SK-N-SH (cell line): ENCODE results near the gene PEX14. TPM values are rescaled to one million over a fixed set of nuclear protein-coding genes. Genes with fewer than 3 reads are reported as not detected.

Source experiments
- CTCF ChIA-PET: fragments of 300-600, 350-600 bp; formaldehyde crosslinking; extraction: SDS; loops from one replicate; lab custom pipeline; 2021; lab: Yijun Ruan, JAX
- POLR2A ChIA-PET: fragments of 350-600 bp; sonication (Branson Sonifier 250); formaldehyde crosslinking; extraction: SDS; loops from one replicate; lab custom pipeline; 2020; ENCODE audit warnings: antibody characterized with exemption, inconsistent platforms; lab: Yijun Ruan, JAX
- DNase-seq: peaks from one replicate; pipeline ENCODE4 v3.0.0; 2012
- H2AFZ ChIP-seq: fragments of 200-600 bp; sonication (generic); 2 replicates; pipeline ENCODE4 v1.8.1; 2016; ENCODE audit warnings: antibody characterized with exemption, mild to moderate bottlenecking, low read depth
- H3F3A ChIP-seq: fragments of 200-600 bp; sonication (generic); replicated peaks from 2 replicates; pipeline ENCODE3; 2016; ENCODE audit warnings: antibody characterized with exemption, mild to moderate bottlenecking; ENCODE audit not compliant: insufficient read depth
- H3K27ac ChIP-seq, 2 experiments: fragments of 200-500 bp in 1 of 2; fragments of 200-600 bp in 1 of 2; sonication (Bioruptor generic) in 1 of 2; sonication (generic), shearing (Covaris generic) in 1 of 2; 2 replicates each; pipeline versions ENCODE4 v1.5.1 to v1.6.1; 2014 to 2016; ENCODE audit warnings: low read depth in 2 of 2, inconsistent platforms in 1 of 2, low read length in 1 of 2, mild to moderate bottlenecking in 1 of 2, mixed read lengths in 1 of 2
- H3K27me3 ChIP-seq: fragments of 200-600 bp; sonication (generic), shearing (Covaris generic); 2 replicates; pipeline ENCODE4 v1.6.1; 2016; ENCODE audit warnings: mixed run types; ENCODE audit not compliant: insufficient read depth
- H3K36me3 ChIP-seq, 2 experiments: fragments of 200-500 bp in 1 of 2; fragments of 200-600 bp in 1 of 2; sonication (Bioruptor generic) in 1 of 2; sonication (generic) in 1 of 2; replicated peaks in 1 of 2; 2 replicates each; pipeline versions ENCODE3 to v1.5.1; 2014 to 2016; ENCODE audit warnings: low read length in 1 of 2, mild to moderate bottlenecking in 1 of 2; ENCODE audit not compliant: insufficient read depth in 2 of 2, control insufficient read depth in 1 of 2
- H3K4me1 ChIP-seq, 2 experiments: fragments of 200-500 bp in 1 of 2; fragments of 200-600 bp in 1 of 2; sonication (Bioruptor generic) in 1 of 2; sonication (generic), shearing (Covaris generic) in 1 of 2; 2 replicates each; pipeline versions ENCODE4 v1.5.1 to v1.6.1; 2014 to 2016; ENCODE audit warnings: low read depth in 1 of 2, low read length in 1 of 2, mixed run types in 1 of 2; ENCODE audit not compliant: insufficient read depth in 2 of 2, control insufficient read depth in 1 of 2
- H3K4me2 ChIP-seq: fragments of 200-600 bp; sonication (generic), shearing (Covaris generic); 2 replicates; pipeline ENCODE4 v1.6.1; 2017; ENCODE audit warnings: mixed run types
- H3K4me3 ChIP-seq, 2 experiments: fragments of 200-500 bp in 1 of 2; fragments of 200-600 bp in 1 of 2; sonication (Bioruptor generic) in 1 of 2; sonication (generic), shearing (Covaris generic) in 1 of 2; 2 replicates each; pipeline versions ENCODE4 v1.5.1 to v1.8.1; 2014 to 2016; ENCODE audit warnings: low read depth in 2 of 2, inconsistent platforms in 1 of 2, low read length in 1 of 2, mild to moderate bottlenecking in 1 of 2, mixed read lengths in 1 of 2, moderate library complexity in 1 of 2
- H3K79me2 ChIP-seq: fragments of 200-600 bp; sonication (generic); 2 replicates; pipeline ENCODE4 v1.8.1; 2017; ENCODE audit warnings: mild to moderate bottlenecking; ENCODE audit not compliant: insufficient read depth
- H3K9ac ChIP-seq: fragments of 200-600 bp; sonication (generic); 2 replicates; pipeline ENCODE4 v1.6.1; 2017; ENCODE audit warnings: mixed run types
- H3K9me2 ChIP-seq: fragments of 200-600 bp; sonication (generic); 2 replicates; pipeline ENCODE4 v1.6.1; 2017; ENCODE audit warnings: mixed run types
- H3K9me3 ChIP-seq: fragments of 200-600 bp; sonication (generic); 2 replicates; pipeline ENCODE4 v1.6.1; 2017; ENCODE audit warnings: mixed run types, mild to moderate bottlenecking, moderate library complexity
- H4K20me1 ChIP-seq: fragments of 200-600 bp; sonication (generic); 2 replicates; pipeline ENCODE4 v1.6.1; 2017; ENCODE audit warnings: mild to moderate bottlenecking, mixed run types; ENCODE audit not compliant: insufficient read depth
- CHD2 ChIP-seq: fragments of 150-350 bp; IDR thresholded peaks from 2 replicates; pipeline ENCODE4 v1.6.1; 2018; ENCODE audit warnings: low read length; ENCODE audit not compliant: partially characterized antibody
- CTCF ChIP-seq: fragments of 200-600 bp; sonication (generic); IDR thresholded peaks from 2 replicates; pipeline ENCODE4 v1.6.1; 2017; ENCODE audit warnings: antibody characterized with exemption, mild to moderate bottlenecking, moderate library complexity
- EP300 ChIP-seq, 2 experiments: IDR thresholded peaks; 2 replicates each; pipeline versions ENCODE4 v1.4.0 to v1.6.1; 2012; ENCODE audit warnings: borderline replicate concordance in 1 of 2, low read depth in 1 of 2, low read length in 1 of 2
- EZH2phosphoT487 ChIP-seq: fragments of 200-600 bp; sonication (generic); IDR thresholded peaks from 2 replicates; pipeline ENCODE4 v1.6.1; 2017; ENCODE audit warnings: low read depth, mixed run types, mild to moderate bottlenecking, antibody characterized with exemption, moderate library complexity, borderline replicate concordance
- GATA2 ChIP-seq: sonication (generic); formaldehyde crosslinking; IDR thresholded peaks from 2 replicates; pipeline ENCODE4 v1.5.0; 2020; ENCODE audit warnings: mild to moderate bottlenecking, missing genetic modification reagents
- IRF3 ChIP-seq: fragments of 150-350 bp; IDR thresholded peaks from 2 replicates; pipeline ENCODE4 v1.6.1; 2016; ENCODE audit warnings: mild to moderate bottlenecking, low read depth, low read length
- JUND ChIP-seq: IDR thresholded peaks from 2 replicates; pipeline ENCODE4 v1.4.0; 2012
- PBX3 ChIP-seq: IDR thresholded peaks from 2 replicates; pipeline ENCODE4; 2012
- POLR2AphosphoS5 ChIP-seq: IDR thresholded peaks from 2 replicates; pipeline ENCODE4 v1.6.1; 2012; ENCODE audit warnings: low read depth, low read length
- RAD21 ChIP-seq: IDR thresholded peaks from 2 replicates; pipeline ENCODE4 v1.6.1; 2012; ENCODE audit warnings: mild to moderate bottlenecking, low read length
- RCOR1 ChIP-seq: fragments of 150-350 bp; IDR thresholded peaks from 2 replicates; pipeline ENCODE4 v1.6.1; 2017; ENCODE audit warnings: antibody characterized with exemption, low read length
- SIN3A ChIP-seq: IDR thresholded peaks from 2 replicates; pipeline ENCODE4 v1.6.1; 2012; ENCODE audit warnings: low read depth, mild to moderate bottlenecking, low read length, moderate library complexity, borderline replicate concordance
- TAF1 ChIP-seq: IDR thresholded peaks from 2 replicates; pipeline ENCODE4 v1.6.1; 2012; ENCODE audit warnings: low read depth, mild to moderate bottlenecking, low read length, moderate library complexity, borderline replicate concordance
- YY1 ChIP-seq: IDR thresholded peaks from 2 replicates; pipeline ENCODE4 v1.4.0; 2012; ENCODE audit warnings: low read depth, mild to moderate bottlenecking
- WGBS: methylation state at CpG from one replicate; pipeline ENCODE4 v1.1.6; 2017; ENCODE audit warnings: low lambda C conversion rate; 5-methylcytosine and 5-hydroxymethylcytosine counted together
- polyA plus RNA-seq, 3 experiments: library from polyadenylated mRNA; depleted of rRNA; stranded (reverse); fragments of >200 nt; gene quantifications; 2 replicates each; pipeline ENCODE4 v1.2.3, GENCODE V29; 2012

Gene PEX14
- polyA plus RNA-seq, 1 of the 3 experiments (the other 2 are of a cell fraction) = 36.2 TPM

- Histone ChIP-seq H3F3A (peaks cover 14% of the 10 kb centered on the region), H3K9me3 (no peaks in the 10 kb centered on the region), H3K27ac (no peak overlapping the region), H3K4me3 (no peak overlapping the region), H3K9ac (no peak overlapping the region)
- WGBS = 97% methylated on average over 6 of the region's 6 CpGs
- ChIA-PET POLR2A (no interaction called here), CTCF (interaction anchor here (1.0 to 1.9 kb wide), 4 partner anchors 16 to 345 kb away, joined by 3 to 6 read pairs (median 5); no protein-coding TSS in a partner anchor)
- DNase-seq = no peak
- TF ChIP-seq GATA2 = no peak
- TF ChIP-seq EZH2phosphoT487 = no peak
- no peak for TF ChIP-seq CTCF
- TF ChIP-seq TAF1 = no peak
- no peak for TF ChIP-seq EP300 (IDR thresholded peaks at IDR 0.05; ENCODE audit: borderline replicate concordance in 1 of 2, low read depth in 1 of 2, low read length in 1 of 2)
- no peak for TF ChIP-seq IRF3
- TF ChIP-seq PBX3 = no peak
- TF ChIP-seq SIN3A = no peak
- no peak for TF ChIP-seq RCOR1
- TF ChIP-seq YY1 = no peak
- no peak for TF ChIP-seq RAD21
- no peak for TF ChIP-seq POLR2AphosphoS5
- TF ChIP-seq JUND = no peak
- TF ChIP-seq CHD2 = no peak
- TF ChIP-seq, all 33 proteins: peak for 0
- Histone ChIP-seq H4K20me1 (no peaks in the 10 kb centered on the region), H3K36me3 (no peaks in the 10 kb centered on the region), H3K9me2 (no peaks in the 10 kb centered on the region), H3K4me2 (no peak overlapping the region), H2AFZ (no peak overlapping the region), H3K4me1 (peaks cover 20 to 23% of the 10 kb centered on the region in 2 experiments), H3K27me3 (no peaks in the 10 kb centered on the region), H3K79me2 (no peaks in the 10 kb centered on the region)
These were observed 122.0 kb downstream of the PEX14 start for GRCh38 chr1:10596780-10597179.
